ENCODE measurements around the gene CNTNAP5. TPM values are rescaled to one million over a fixed set of nuclear protein-coding genes. Genes with fewer than 3 reads are reported as not detected.

The CNTNAP5 gene
- total and polyA plus RNA-seq, 2 of the 8 experiments (the other 6 are each of a cell fraction or from before 2014, with no cell fraction given), result 0.11 to 0.76 TPM

DNA sequence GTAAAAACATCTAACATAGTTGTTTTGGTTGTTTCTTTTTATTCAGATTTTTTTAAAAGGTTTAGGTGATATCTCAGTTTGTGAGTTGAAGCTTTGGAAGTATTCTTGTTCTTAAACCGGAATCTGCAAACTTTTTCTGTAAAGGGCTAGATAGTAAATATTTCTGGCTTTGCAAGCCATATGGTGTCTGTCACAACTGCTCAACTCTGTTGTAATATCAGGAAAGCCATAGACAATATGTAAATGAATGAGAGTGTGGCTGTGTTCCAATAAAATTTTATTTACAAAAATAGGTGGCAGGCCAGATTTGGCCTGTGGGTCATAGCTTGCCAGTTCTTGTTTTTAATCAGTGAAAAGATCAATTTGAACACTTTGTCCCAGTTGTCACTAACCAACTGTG is 134.1 kb downstream of the CNTNAP5 start:
- Histone ChIP-seq H2BK12ac (ENCODE audit: low read depth, low read length) (no peak overlapping the region), H3K9me3 (ENCODE audit: insufficient read depth in 2 of 2, low read depth in 1 of 2, low read length in 1 of 2) (no peaks in the 10 kb centered on the region), H3K9ac (replicated peaks in 1 of 4; ENCODE audit: extremely low read depth in 1 of 4, low read depth in 3 of 4, low read length in 3 of 4) (no peak overlapping the region), H4K91ac (replicated peaks; ENCODE audit: insufficient read length, low read length) (no peak overlapping the region), H3K56ac (replicated peaks; ENCODE audit: insufficient read length, low read depth, low read length) (no peak overlapping the region), H2BK120ac (replicated peaks; ENCODE audit: low read depth, low read length) (no peak overlapping the region), H2BK20ac (ENCODE audit: low read length) (no peak overlapping the region), H3K4ac (replicated peaks; ENCODE audit: insufficient read length, low read depth, low read length) (no peak overlapping the region), H3K4me3 (ENCODE audit: extremely low read depth in 1 of 4, insufficient read depth in 2 of 4, low read depth in 3 of 4, low read length in 4 of 4) (no peak overlapping the region), H2BK5ac (ENCODE audit: low read depth, low read length) (no peak overlapping the region), H3K27me3 (replicated peaks in 1 of 4; ENCODE audit: control insufficient read depth in 3 of 4, extremely low read depth in 1 of 4, insufficient read depth in 3 of 4, low read length in 3 of 4) (no peaks in the 10 kb centered on the region), H3K36me3 (ENCODE audit: control insufficient read depth in 2 of 4, insufficient read depth in 4 of 4, low read length in 3 of 4) (no peaks in the 10 kb centered on the region), H3K23ac (ENCODE audit: insufficient read length) (no peak overlapping the region), H3K4me2 (ENCODE audit: insufficient read depth in 1 of 2, low read depth in 2 of 2, low read length in 2 of 2) (no peak overlapping the region), H3K23me2 (ENCODE audit: low read depth, low read length) (no peaks in the 10 kb centered on the region), H3K79me1 (ENCODE audit: low read depth, low read length) (no peaks in the 10 kb centered on the region), H3K14ac (ENCODE audit: insufficient read length) (no peak overlapping the region), H3K18ac (ENCODE audit: extremely low read depth, low read length) (no peak overlapping the region), H4K5ac (ENCODE audit: insufficient read length, low read depth, low read length) (no peak overlapping the region), H3K4me1 (replicated peaks in 1 of 4; ENCODE audit: control insufficient read depth in 3 of 4, insufficient read depth in 4 of 4, low read length in 3 of 4) (peaks cover 0 to 3% (median 1%) of the 10 kb centered on the region in 4 experiments; a peak in 2 of 7 replicates), H2AFZ (ENCODE audit: low read length) (no peak overlapping the region), H2BK15ac (ENCODE audit: low read length) (no peak overlapping the region), H4K20me1 (replicated peaks in 1 of 2; ENCODE audit: control insufficient read depth in 1 of 2, insufficient read depth in 2 of 2, low read length in 2 of 2) (no peaks in the 10 kb centered on the region), H2AK5ac (ENCODE audit: low read depth, low read length) (no peak overlapping the region), H4K8ac (ENCODE audit: extremely low read depth, insufficient read depth, low read length) (no peak overlapping the region), H3K27ac (ENCODE audit: low read depth, low read length) (no peak overlapping the region), H3K79me2 (ENCODE audit: control insufficient read depth in 1 of 2, insufficient read depth in 2 of 2, low read length in 2 of 2) (no peaks in the 10 kb centered on the region)
- POLR2A ChIA-PET (ENCODE audit: partially characterized antibody), result no interaction called here
- 100% methylated on average over 1 of the region's 1 CpG; no CpG with 5 or more reads in 1 of the 2 experiments for WGBS, 2 experiments (ENCODE audit: extremely low coverage in 1 of 2, insufficient coverage in 1 of 2, insufficient read length in 1 of 2, insufficient replicate concordance in 2 of 2, low coverage in 1 of 2, low lambda C conversion rate in 2 of 2, missing lambda C conversion rate in 1 of 2)
- no peak for TF ChIP-seq MAFK (IDR thresholded peaks at IDR 0.05; ENCODE audit: low read depth, low read length)
- no peak for TF ChIP-seq SP4 (IDR thresholded peaks at IDR 0.05; ENCODE audit: low read length)
- no peak for TF ChIP-seq TAF1 (IDR thresholded peaks at IDR 0.05; ENCODE audit: low read depth, low read length)
- TF ChIP-seq, protein P1, sequence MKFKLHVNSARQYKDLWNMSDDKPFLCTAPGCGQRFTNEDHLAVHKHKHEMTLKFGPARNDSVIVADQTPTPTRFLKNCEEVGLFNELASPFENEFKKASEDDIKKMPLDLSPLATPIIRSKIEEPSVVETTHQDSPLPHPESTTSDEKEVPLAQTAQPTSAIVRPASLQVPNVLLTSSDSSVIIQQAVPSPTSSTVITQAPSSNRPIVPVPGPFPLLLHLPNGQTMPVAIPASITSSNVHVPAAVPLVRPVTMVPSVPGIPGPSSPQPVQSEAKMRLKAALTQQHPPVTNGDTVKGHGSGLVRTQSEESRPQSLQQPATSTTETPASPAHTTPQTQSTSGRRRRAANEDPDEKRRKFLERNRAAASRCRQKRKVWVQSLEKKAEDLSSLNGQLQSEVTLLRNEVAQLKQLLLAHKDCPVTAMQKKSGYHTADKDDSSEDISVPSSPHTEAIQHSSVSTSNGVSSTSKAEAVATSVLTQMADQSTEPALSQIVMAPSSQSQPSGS (IDR thresholded peaks at IDR 0.05; ENCODE audit: low read length), result no peak
- no peak for TF ChIP-seq BACH1 (IDR thresholded peaks at IDR 0.05; ENCODE audit: low read length)
- TF ChIP-seq CBX8 (IDR thresholded peaks at IDR 0.05; ENCODE audit: borderline replicate concordance, low read depth, low read length), result no peak
- TF ChIP-seq GTF2F1 (IDR thresholded peaks at IDR 0.05; ENCODE audit: borderline replicate concordance, low read depth, low read length), result no peak
- no peak for TF ChIP-seq RXRA (IDR thresholded peaks at IDR 0.05; ENCODE audit: insufficient read depth, low read depth, low read length)
- TF ChIP-seq KDM4A (IDR thresholded peaks at IDR 0.05; ENCODE audit: low read depth, low read length, severe bottlenecking), result no peak
- DNase-seq (ENCODE audit: low read depth in 1 of 2, low spot score in 2 of 2) (no peak), FAIRE-seq (no peak)
- CTCF ChIA-PET (ENCODE audit: partially characterized antibody), result interaction anchor here (3.1 kb wide), 1 partner anchor 133 kb away, joined by 16 read pairs; the partner anchor contains the start of gene CNTNAP5

Measured in H1 (cell line).